Endothelial cell of umbilical vein (primary cell): ENCODE measurements around the gene ZPBP2. TPM values are rescaled to one million over a fixed set of nuclear protein-coding genes. Genes with fewer than 3 reads are reported as not detected.

Experiments used
- Bru-seq: library from RNA; stranded (reverse); fragments of 400-500 nt; gene quantifications from one replicate; lab custom pipeline; 2021; lab: Mats Ljungman, UMichigan
- BruChase-seq, 2 experiments: library from RNA; stranded (reverse); fragments of 400-500 nt; gene quantifications; one replicate each; lab custom pipeline; 2021; lab: Mats Ljungman, UMichigan
- BruUV-seq: library from RNA; stranded (reverse); fragments of 400-500 nt; replicated peaks from 2 replicates; lab custom pipeline; 2021; lab: Mats Ljungman, UMichigan
- CTCF ChIA-PET: fragments of 300-600, 350-600 bp; sonication (Branson Sonifier 250); formaldehyde crosslinking; loops from one replicate; lab custom pipeline; 2021; ENCODE audit warnings: antibody characterized with exemption, inconsistent platforms; lab: Charles Lee
- POLR2A ChIA-PET: fragments of 300-600, 350-600 bp; sonication (Branson Sonifier 250); formaldehyde crosslinking; loops from one replicate; lab custom pipeline; 2021; ENCODE audit warnings: antibody characterized with exemption, inconsistent platforms; lab: Charles Lee
- DNase-seq: peaks from one replicate; pipeline ENCODE4 v3.0.0-alpha.2; 2011; ENCODE audit warnings: low read depth, low spot score
- FAIRE-seq: peaks from 2 replicates; lab custom pipeline; 2011; peaks lifted over from hg19 to GRCh38; lab: Jason Lieb, UNC
- H2AFZ ChIP-seq: 2 replicates; pipeline ENCODE4 v1.6.0; 2012; ENCODE audit warnings: low read depth, low read length, control low read depth, inconsistent platforms
- H3K27ac ChIP-seq: 2 replicates; pipeline ENCODE4 v1.5.1; 2011; ENCODE audit warnings: low read depth, mild to moderate bottlenecking, control low read depth, low read length, moderate library complexity; ENCODE audit not compliant: insufficient read depth
- H3K27me3 ChIP-seq, 2 experiments: 2 replicates each; pipeline versions ENCODE4 v1.6.0 to v1.6.1; 2011; ENCODE audit warnings: low read length in 2 of 2, mixed read lengths in 1 of 2; ENCODE audit not compliant: control insufficient read depth in 2 of 2, insufficient read depth in 2 of 2
- H3K36me3 ChIP-seq, 2 experiments: 2 replicates in 1 of 2; 3 replicates in 1 of 2; pipeline ENCODE4 v1.5.1; 2011; ENCODE audit warnings: low read length in 2 of 2, mild to moderate bottlenecking in 1 of 2, moderate library complexity in 1 of 2; ENCODE audit not compliant: control insufficient read depth in 2 of 2, insufficient read depth in 2 of 2; ENCODE audit errors: extremely low read depth in 1 of 2
- H3K4me1 ChIP-seq: 3 replicates; pipeline ENCODE4 v1.5.1; 2011; ENCODE audit warnings: mild to moderate bottlenecking, low read length; ENCODE audit not compliant: control insufficient read depth, insufficient read depth; ENCODE audit errors: extremely low read depth
- H3K4me2 ChIP-seq: 2 replicates; pipeline ENCODE4 v1.6.1; 2011; ENCODE audit warnings: low read length, control low read depth, mixed read lengths; ENCODE audit not compliant: insufficient read depth
- H3K4me3 ChIP-seq, 3 experiments: fragments of 200-600 bp in 1 of 3; sonication (generic), shearing (Covaris generic) in 1 of 3; replicated peaks in 1 of 3; 2 replicates each; pipeline ENCODE4 v1.5.1; 2011 to 2016; ENCODE audit warnings: control low read depth in 3 of 3, low read length in 3 of 3, mild to moderate bottlenecking in 2 of 3, inconsistent platforms in 1 of 3, low read depth in 1 of 3, moderate library complexity in 1 of 3; ENCODE audit not compliant: insufficient read depth in 1 of 3
- H3K79me2 ChIP-seq: 2 replicates; pipeline ENCODE4 v1.6.0; 2012; ENCODE audit warnings: low read length, inconsistent platforms; ENCODE audit not compliant: control insufficient read depth, insufficient read depth
- H3K9ac ChIP-seq: replicated peaks from 2 replicates; pipeline ENCODE3; 2011; ENCODE audit warnings: low read length, control low read depth; ENCODE audit not compliant: insufficient read depth; ENCODE audit errors: extremely low read depth
- H3K9me1 ChIP-seq: replicated peaks from 3 replicates; pipeline ENCODE4 v1.6.0; 2011; ENCODE audit warnings: mild to moderate bottlenecking, low read length; ENCODE audit not compliant: control insufficient read depth, insufficient read depth; ENCODE audit errors: extremely low read depth
- H3K9me3 ChIP-seq: replicated peaks from 2 replicates; pipeline ENCODE4 v1.5.1; 2012; ENCODE audit warnings: low read length, inconsistent platforms; ENCODE audit not compliant: control insufficient read depth, insufficient read depth
- H4K20me1 ChIP-seq: replicated peaks from 2 replicates; pipeline ENCODE3; 2011; ENCODE audit warnings: mild to moderate bottlenecking, low read length; ENCODE audit not compliant: control insufficient read depth, insufficient read depth; ENCODE audit errors: extremely low read depth
- CTCF ChIP-seq, 2 donors: IDR thresholded peaks; 1 replicate in 1 of 2; 2 replicates in 1 of 2; pipeline ENCODE4 v1.5.1; 2011; ENCODE audit warnings: low read length in 2 of 2, mild to moderate bottlenecking in 2 of 2, moderate library complexity in 2 of 2, control low read depth in 1 of 2, inconsistent platforms in 1 of 2, low read depth in 1 of 2; ENCODE audit not compliant: insufficient read depth in 1 of 2; ENCODE audit errors: extremely low read depth in 1 of 2
- EZH2 ChIP-seq: IDR thresholded peaks from 2 replicates; pipeline ENCODE4 v1.6.1; 2012; ENCODE audit warnings: borderline replicate concordance, low read depth, mild to moderate bottlenecking, moderate library complexity, low read length, inconsistent platforms; ENCODE audit not compliant: severe bottlenecking
- FOS ChIP-seq: IDR thresholded peaks from 2 replicates; pipeline ENCODE4 v1.6.1; 2011; ENCODE audit warnings: mild to moderate bottlenecking, low read length, moderate library complexity, borderline replicate concordance; ENCODE audit not compliant: insufficient read depth
- GATA2 ChIP-seq: IDR thresholded peaks from 2 replicates; pipeline ENCODE4 v1.7.0; 2011; ENCODE audit warnings: low read depth, mild to moderate bottlenecking, moderate library complexity, mixed read lengths, low read length; ENCODE audit not compliant: insufficient read length, insufficient read depth
- JUN ChIP-seq: IDR thresholded peaks from 2 replicates; pipeline ENCODE4 v1.6.1; 2011; ENCODE audit warnings: borderline replicate concordance, low read depth; ENCODE audit not compliant: insufficient read length, insufficient read depth
- MAX ChIP-seq: IDR thresholded peaks from 2 replicates; pipeline ENCODE4 v1.6.1; 2011; ENCODE audit not compliant: insufficient read depth, insufficient read length
- MYC ChIP-seq: IDR thresholded peaks from one replicate; pipeline ENCODE4 v1.6.1; 2011; ENCODE audit warnings: mild to moderate bottlenecking, low read depth, low read length
- POLR2A ChIP-seq: IDR thresholded peaks from 2 replicates; pipeline ENCODE4 v1.6.1; 2012; ENCODE audit warnings: low read depth, mild to moderate bottlenecking, control low read depth, low read length
- POLR2AphosphoS5 ChIP-seq: IDR thresholded peaks from 2 replicates; pipeline ENCODE4 v1.6.1; 2012; ENCODE audit warnings: low read depth, mild to moderate bottlenecking, control low read depth, low read length, moderate library complexity; ENCODE audit not compliant: insufficient read depth
- dilution Hi-C: fragments of 300-500 bp; cut with MboI; formaldehyde crosslinking; loops from one replicate; pipeline ENCODE4 v1.15.0; 2019; ENCODE audit warnings: low sequenced_read_pairs; ENCODE audit not compliant: extremely low pct_ligation_motif_present
- intact Hi-C: fragments of 100-400 bp; cut with micrococcal nuclease; formaldehyde crosslinking; loops from one replicate; pipeline ENCODE4 v1.10.0; 2022
- long read RNA-seq: library from polyadenylated mRNA; stranded (forward); transcript quantifications from one replicate; pipeline ENCODE4 v2.0.0, GENCODE V29; 2021
- polyA minus RNA-seq, 3 experiments: library from RNA; depleted of rRNA, polyadenylated mRNA; stranded (reverse); fragments of >200 nt; gene quantifications; 1 replicate in 1 of 3; 2 replicates in 2 of 3; pipeline ENCODE4 v1.2.3, GENCODE V29; 2011
- polyA plus RNA-seq, 4 experiments: library from polyadenylated mRNA; depleted of rRNA in 3 of 4; stranded (reverse) in 3 of 4; unstranded in 1 of 4; fragments of >200 nt; gene quantifications; 2 replicates each; pipeline versions ENCODE4 v1.2.1 to v1.2.3, GENCODE V29; 2011 to 2012; ENCODE audit warnings: missing spikeins in 1 of 4
- total RNA-seq: library from RNA; stranded (reverse); gene quantifications from 2 replicates; pipeline ENCODE4 v1.2.3, GENCODE V29; 2021

The ZPBP2 gene
- total RNA-seq = not detected in 2 replicates
- polyA plus RNA-seq = not detected in 2 replicates
- polyA plus RNA-seq (2011; cell fraction: cytosol; rRNA removed) = not detected in 2 replicates
- not detected in 2 replicates for polyA plus RNA-seq (2011; cell fraction: nucleus; rRNA removed)
- polyA plus RNA-seq (2012) = not detected in 2 replicates
- polyA minus RNA-seq = not detected in 2 replicates
- polyA minus RNA-seq (2011; cell fraction: cytosol; rRNA and poly(A)+ RNA removed) = not detected
- polyA minus RNA-seq (2011; cell fraction: nucleus; rRNA and poly(A)+ RNA removed) = not detected in 2 replicates
- Bru-seq, nascent RNA = not detected
- BruChase-seq, experiment 1, labeled RNA remaining after a 6-hour chase = not detected
- BruChase-seq, experiment 2, labeled RNA remaining after a 2-hour chase = not detected
- long read RNA-seq = 0 reads

- intact Hi-C loops (loop anchor here (10.0 kb wide), 1 partner anchor 83 kb away; no protein-coding TSS in a partner anchor), dilution Hi-C loops (no loop called here)
- Histone ChIP-seq H3K27ac (no peak within 1 kb of the TSS), H3K9ac (no peak within 1 kb of the TSS), H3K36me3 (no peaks in the 10 kb centered on the region), H3K9me1 (no peaks in the 10 kb centered on the region), H3K4me2 (no peak within 1 kb of the TSS), H3K9me3 (no peaks in the 10 kb centered on the region), H4K20me1 (no peaks in the 10 kb centered on the region), H3K4me3 (no peak within 1 kb of the TSS), H3K4me1 (no peaks in the 10 kb centered on the region), H3K27me3 (peaks cover 50 to 64% of the 10 kb centered on the region in 2 experiments), H2AFZ (peak within 1 kb of the TSS; percentile 51), H3K79me2 (no peaks in the 10 kb centered on the region)
- FAIRE-seq (no peak), DNase-seq (no peak)
- POLR2A ChIA-PET = no interaction called here
- CTCF ChIA-PET = no interaction called here
- TF ChIP-seq MAX (no peak), GATA2 (no peak), POLR2AphosphoS5 (no peak), EZH2 (no peak), POLR2A (no peak), FOS (no peak), JUN (no peak), CTCF (IDR thresholded peaks at IDR 0.05; ENCODE audit: extremely low read depth in 1 of 2, insufficient read depth in 1 of 2, low read depth in 1 of 2, low read length in 2 of 2) (no peak), MYC (no peak)
- BruUV-seq = no TSS peak
Measured at GRCh38 chr17:39867880-39868553, at the start of gene ZPBP2. Gene ZPBP2, plus strand, starts transcription at chr17:39868202. Its CDS starts 153 bp downstream, at chr17:39868355.
